PC-3 (cell line): Measurements from ENCODE around the gene CYBRD1. TPM values are rescaled to one million over a fixed set of nuclear protein-coding genes. Genes with fewer than 3 reads are reported as not detected.
"Not testable (repeated sequence)": the region's sequence is repeated elsewhere in the genome, so short reads cannot be mapped to it uniquely, and the experiment has no call there.

ENCODE experiments used
- ATAC-seq: fragments of 200-7000 bp; cut with Tn5 transposase; 2 replicates; pipeline ENCODE4 v1.9.1; 2020; ENCODE audit warnings: mild to moderate bottlenecking, moderate library complexity
- BruUV-seq: library from RNA; stranded (reverse); fragments of 400-500 nt; replicated peaks from 2 replicates; lab custom pipeline; 2021; lab: Mats Ljungman, UMichigan
- CTCF ChIA-PET: fragments of 300-600 bp; sonication (Branson Sonifier 250); formaldehyde crosslinking; loops from one replicate; lab custom pipeline; 2022; ENCODE audit warnings: antibody characterized with exemption; lab: Charles Lee
- POLR2A ChIA-PET: fragments of 300-600 bp; sonication (Branson Sonifier 250); formaldehyde crosslinking; loops from one replicate; lab custom pipeline; 2022; ENCODE audit warnings: antibody characterized with exemption; ENCODE audit not compliant: unreplicated experiment; lab: Charles Lee
- DNase-seq: peaks from one replicate; pipeline ENCODE4 v3.0.0-alpha.2; 2015
- H2AFZ ChIP-seq: fragments of 300-600 bp; sonication (generic); 2 replicates; pipeline ENCODE4 v1.6.0; 2016; ENCODE audit warnings: antibody characterized with exemption, low read length
- H3F3A ChIP-seq: fragments of 300-600 bp; sonication (generic); one replicate; pipeline ENCODE4 v1.6.0; 2017; ENCODE audit warnings: antibody characterized with exemption, low read length, control low read depth, mild to moderate bottlenecking; ENCODE audit not compliant: unreplicated experiment
- H3K27ac ChIP-seq: fragments of 300-600 bp; sonication (generic); 2 replicates; pipeline ENCODE4 v1.5.1; 2016; ENCODE audit warnings: mild to moderate bottlenecking, low read length
- H3K27me3 ChIP-seq: fragments of 300-600 bp; sonication (generic); 2 replicates; pipeline ENCODE4 v1.6.1; 2016; ENCODE audit warnings: low read length, mixed read lengths
- H3K36me3 ChIP-seq: fragments of 300-600 bp; sonication (generic); 2 replicates; pipeline ENCODE4 v1.6.1; 2016; ENCODE audit warnings: low read depth, mixed run types, low read length, mixed read lengths
- H3K4me1 ChIP-seq: fragments of 300-600 bp; sonication (generic); 2 replicates; pipeline ENCODE4 v1.5.1; 2016; ENCODE audit warnings: low read length; ENCODE audit not compliant: insufficient read depth
- H3K4me2 ChIP-seq: fragments of 300-600 bp; sonication (generic); 2 replicates; pipeline ENCODE4 v1.6.0; 2016; ENCODE audit warnings: low read length
- H3K4me3 ChIP-seq: fragments of 300-600 bp; sonication (generic); 2 replicates; pipeline ENCODE4 v1.5.1; 2016; ENCODE audit warnings: mild to moderate bottlenecking, low read length, mixed read lengths
- H3K79me2 ChIP-seq: fragments of 300-600 bp; sonication (generic); 2 replicates; pipeline ENCODE4 v1.6.1; 2017; ENCODE audit warnings: low read length, mixed read lengths
- H3K9ac ChIP-seq: fragments of 300-600 bp; sonication (generic); 2 replicates; pipeline ENCODE4 v1.6.0; 2016; ENCODE audit warnings: mild to moderate bottlenecking, low read length
- H3K9me2 ChIP-seq: fragments of 300-600 bp; sonication (generic); replicated peaks from 2 replicates; pipeline ENCODE4 v1.6.1; 2016; ENCODE audit warnings: mixed run types, low read length, mixed read lengths
- H3K9me3 ChIP-seq: fragments of 300-600 bp; sonication (generic); 2 replicates; pipeline ENCODE4 v1.6.1; 2016; ENCODE audit warnings: low read length, mixed read lengths
- H4K20me1 ChIP-seq: fragments of 300-600 bp; sonication (generic); 2 replicates; pipeline ENCODE4 v1.6.1; 2016; ENCODE audit warnings: low read length, mixed read lengths
- CTCF ChIP-seq: fragments of 300-600 bp; sonication (generic); conservative IDR thresholded peaks from 2 replicates; pipeline ENCODE4 v1.5.1; 2017; ENCODE audit warnings: antibody characterized with exemption, low read depth, mild to moderate bottlenecking, low read length
- EZH2 ChIP-seq: fragments of 300-600 bp; sonication (generic); IDR thresholded peaks from one replicate; pipeline ENCODE4 v1.6.1; 2017; ENCODE audit warnings: antibody characterized with exemption, mild to moderate bottlenecking, low read length; ENCODE audit not compliant: unreplicated experiment
- EZH2phosphoT487 ChIP-seq: fragments of 300-600 bp; sonication (generic); IDR thresholded peaks from 2 replicates; pipeline ENCODE4 v1.6.1; 2018; ENCODE audit warnings: mild to moderate bottlenecking, antibody characterized with exemption, low read length, borderline replicate concordance
- intact Hi-C: fragments of 100-400 bp; cut with micrococcal nuclease; formaldehyde crosslinking; loops from 2 replicates; pipeline ENCODE4 v1.9.0; 2023
- total RNA-seq: library from RNA; depleted of rRNA; stranded (reverse); fragments of >200 nt; gene quantifications from 2 replicates; pipeline ENCODE4 v1.2.3, GENCODE V29; 2014

CYBRD1 gene
- total RNA-seq, 1 experiment from 2014 or later, result 0.87 TPM

- no peak overlapping the region for H3K27ac ChIP-seq
- no peaks in the 10 kb centered on the region for H3F3A ChIP-seq
- H4K20me1 ChIP-seq, result no peaks in the 10 kb centered on the region
- no peaks in the 10 kb centered on the region for H3K79me2 ChIP-seq
- no peak overlapping the region for H2AFZ ChIP-seq
- no peaks in the 10 kb centered on the region for H3K27me3 ChIP-seq
- H3K9me3 ChIP-seq, result no peaks in the 10 kb centered on the region
- intact Hi-C loops, result no loop called here
- POLR2A ChIA-PET, result no interaction called here
- DNase-seq (no peak), ATAC-seq (no peak)
- H3K9ac ChIP-seq, result no peak overlapping the region
- H3K4me3 ChIP-seq, result no peak overlapping the region
- CTCF ChIA-PET, result no interaction called here
- TF ChIP-seq EZH2phosphoT487 (no peak), CTCF (no peak), EZH2 (no peak)
- no peak overlapping the region for H3K4me2 ChIP-seq
- no peaks in the 10 kb centered on the region for H3K4me1 ChIP-seq
- no peaks in the 10 kb centered on the region for H3K36me3 ChIP-seq
- no TSS peak for BruUV-seq
- no peaks in the 10 kb centered on the region for H3K9me2 ChIP-seq
Observed at GRCh38 chr2:171491292-171491691, 31.0 kb upstream of the CYBRD1 start.

- TF ChIP-seq EZH2, result no peak
- no peak for TF ChIP-seq EZH2phosphoT487
- no peak for TF ChIP-seq CTCF
- no peak overlapping the region for H2AFZ ChIP-seq
- H3K4me3 ChIP-seq, result no peak overlapping the region
- H3F3A ChIP-seq, result no peaks in the 10 kb centered on the region
- ATAC-seq, result no peak
- intact Hi-C loops, result no loop called here
- H3K4me2 ChIP-seq, result no peak overlapping the region
- H3K27me3 ChIP-seq, result no peaks in the 10 kb centered on the region
- ChIA-PET CTCF (no interaction called here), POLR2A (no interaction called here)
- no peaks in the 10 kb centered on the region for H3K9me2 ChIP-seq
- BruUV-seq, result no TSS peak
- no peaks in the 10 kb centered on the region for H3K4me1 ChIP-seq
- no peaks in the 10 kb centered on the region for H3K9me3 ChIP-seq
- H4K20me1 ChIP-seq, result no peaks in the 10 kb centered on the region
- H3K9ac ChIP-seq, result no peak overlapping the region
- H3K36me3 ChIP-seq, result no peaks in the 10 kb centered on the region
- DNase-seq, result no peak
- no peak overlapping the region for H3K27ac ChIP-seq
- no peaks in the 10 kb centered on the region for H3K79me2 ChIP-seq
Observed at GRCh38 chr2:171492664-171493063, 29.6 kb upstream of the CYBRD1 start.

GRCh38 chr2:171497664-171498063, 24.6 kb upstream of the CYBRD1 start:
- H3K9ac ChIP-seq, H3F3A ChIP-seq, DNase-seq, H3K9me3 ChIP-seq, ATAC-seq, CTCF ChIA-PET, H4K20me1 ChIP-seq, H3K27me3 ChIP-seq, H2AFZ ChIP-seq, H3K4me1 ChIP-seq, H3K9me2 ChIP-seq, intact Hi-C loops, H3K4me3 ChIP-seq, POLR2A ChIA-PET, BruUV-seq, H3K4me2 ChIP-seq, H3K36me3 ChIP-seq, H3K27ac ChIP-seq, H3K79me2 ChIP-seq: not testable (repeated sequence)
